Right lung (tissue), 10 donors: ENCODE results near the gene SPAG16. TPM values are rescaled to one million over a fixed set of nuclear protein-coding genes. Genes with fewer than 3 reads are reported as not detected.

Experiments used
- DNase-seq, 2 donors: peaks; one replicate each; pipeline ENCODE4 v3.0.0-alpha.2; 2013
- long read RNA-seq, 8 donors: transcript quantifications; one replicate each; lab custom pipeline, GENCODE V29; 2026
- polyA plus RNA-seq, 5 donors: library from polyadenylated mRNA; unstranded; fragments of 120-200 nt; gene quantifications; one replicate each; pipeline versions ENCODE4 v1.2.1 to v1.2.3, GENCODE V29; 2013; ENCODE audit warnings: inconsistent platforms in 1 of 5, low replicate concordance in 1 of 5; ENCODE audit not compliant: insufficient read length in 5 of 5, insufficient read depth in 1 of 5

Gene SPAG16
- polyA plus RNA-seq: 10 to 100 TPM; 33.9 to 47.5 (median 44.9) TPM
- long read RNA-seq, donor 1, transcript SPAG16-207 (5 exons, 1,250 nt): major isoform, 34 of 67 reads
- long read RNA-seq, donor 1, partial matches to known transcripts: 33 of 67 reads
- long read RNA-seq, donor 1, other reads (novel, unspliced or antisense): 0 of 67 reads
- long read RNA-seq, donor 2, transcript SPAG16-207 (5 exons, 1,250 nt): major isoform, 27 of 33 reads
- long read RNA-seq, donor 2, partial matches to known transcripts: 6 of 33 reads
- long read RNA-seq, donor 2, other reads (novel, unspliced or antisense): 0 of 33 reads
- long read RNA-seq, donor 3, transcript SPAG16-207 (5 exons, 1,250 nt): major isoform, 34 of 34 reads
- long read RNA-seq, donor 3, partial matches to known transcripts: 0 of 34 reads
- long read RNA-seq, donor 3, other reads (novel, unspliced or antisense): 0 of 34 reads
- long read RNA-seq, donor 4, transcript SPAG16-207 (5 exons, 1,250 nt): major isoform, 40 of 55 reads
- long read RNA-seq, donor 4, partial matches to known transcripts: 15 of 55 reads
- long read RNA-seq, donor 4, other reads (novel, unspliced or antisense): 0 of 55 reads
- long read RNA-seq, donor 5, transcript SPAG16-207 (5 exons, 1,250 nt): major isoform, 50 of 84 reads
- long read RNA-seq, donor 5, partial matches to known transcripts: 34 of 84 reads
- long read RNA-seq, donor 5, other reads (novel, unspliced or antisense): 0 of 84 reads
- long read RNA-seq, donor 6, transcript SPAG16-207 (5 exons, 1,250 nt): major isoform, 51 of 72 reads
- long read RNA-seq, donor 6, partial matches to known transcripts: 21 of 72 reads
- long read RNA-seq, donor 6, other reads (novel, unspliced or antisense): 0 of 72 reads
- long read RNA-seq, donor 7, transcript SPAG16-207 (5 exons, 1,250 nt): major isoform, 33 of 38 reads
- long read RNA-seq, donor 7, partial matches to known transcripts: 5 of 38 reads
- long read RNA-seq, donor 7, other reads (novel, unspliced or antisense): 0 of 38 reads
- long read RNA-seq, donor 8, transcript SPAG16-207 (5 exons, 1,250 nt): major isoform, 11 of 19 reads
- long read RNA-seq, donor 8, partial matches to known transcripts: 8 of 19 reads
- long read RNA-seq, donor 8, other reads (novel, unspliced or antisense): 0 of 19 reads

GRCh38 chr2:213284105-213285090, at the start of gene SPAG16:
TSS of gene SPAG16 (plus strand) at chr2:213284464.
- DNase-seq: peak; percentile 95 to 97

- DNase-seq: no peak
These were observed 49.6 kb upstream of the SPAG16 start for GRCh38 chr2:213234641-213235040.

- DNase-seq: no peak
These were observed 48.5 kb upstream of the SPAG16 start for GRCh38 chr2:213235741-213236140.

- no peak for DNase-seq
These were observed 47.0 kb upstream of the SPAG16 start for GRCh38 chr2:213237251-213237650.

- no peak for DNase-seq
These were observed 46.5 kb upstream of the SPAG16 start for GRCh38 chr2:213237787-213238186.

- peak; percentile 37 to 38 for DNase-seq
These were observed 45.3 kb upstream of the SPAG16 start for GRCh38 chr2:213238753-213239495.

DNA sequence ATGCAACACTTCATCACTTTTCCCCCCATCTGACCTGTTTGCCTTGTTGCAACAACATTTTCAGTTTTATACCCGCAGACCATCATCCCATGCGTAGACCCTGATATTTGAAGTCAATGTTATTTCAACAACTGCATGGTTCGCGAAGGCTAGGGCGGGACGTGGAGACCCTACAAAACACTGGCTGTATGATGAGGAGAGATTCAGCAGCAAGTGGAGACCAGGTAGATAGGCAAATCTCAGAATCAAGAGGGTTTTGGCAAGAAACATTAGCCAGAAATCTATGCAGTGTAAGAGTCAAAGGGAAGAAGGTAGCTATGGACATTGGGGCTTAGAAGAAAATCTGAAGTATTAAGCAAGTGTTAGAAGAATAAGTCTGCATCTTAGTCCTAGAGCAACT, 42.4 kb upstream of the SPAG16 start:
- DNase-seq: no peak

GRCh38 chr2:213242653-213243052, 41.6 kb upstream of the SPAG16 start:
- no peak for DNase-seq

GRCh38 chr2:213243189-213244044, 40.8 kb upstream of the SPAG16 start:
- DNase-seq: no peak

GRCh38 chr2:213246497-213247281, 37.6 kb upstream of the SPAG16 start:
- DNase-seq: peak in 1 of 2 donors; percentile 21

- DNase-seq: no peak
These were observed 36.7 kb upstream of the SPAG16 start for GRCh38 chr2:213247566-213247965.

DNA sequence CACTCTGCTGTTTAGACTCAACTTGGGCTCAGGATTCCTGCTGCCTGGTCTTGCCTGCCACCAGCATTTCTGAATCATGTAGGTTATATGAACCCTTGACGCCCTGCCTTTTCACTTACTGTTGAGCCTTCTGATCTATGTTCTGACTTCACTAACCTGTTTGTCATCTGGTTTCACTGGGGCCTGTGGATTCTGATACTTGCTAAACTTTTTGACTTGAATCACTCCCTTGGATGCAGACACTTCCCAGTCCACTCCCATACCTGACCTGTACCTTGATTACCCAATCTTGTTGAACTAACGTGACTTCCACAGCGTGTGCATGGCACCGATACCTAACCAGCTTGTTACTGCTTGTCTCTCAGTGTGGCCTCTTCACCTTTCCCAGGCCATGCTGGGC, 35.6 kb upstream of the SPAG16 start:
- DNase-seq: no peak

- no peak for DNase-seq
These were observed 34.8 kb upstream of the SPAG16 start for GRCh38 chr2:213249502-213249901.

GRCh38 chr2:213251618-213252017, 32.6 kb upstream of the SPAG16 start:
- DNase-seq: peak; percentile 29 to 59

- DNase-seq: no peak
These were observed 32.1 kb upstream of the SPAG16 start for GRCh38 chr2:213252206-213252605.

GRCh38 chr2:213253162-213253561, 31.1 kb upstream of the SPAG16 start:
- no peak for DNase-seq

GRCh38 chr2:213259266-213259665, 25.0 kb upstream of the SPAG16 start:
- no peak for DNase-seq

- DNase-seq: no peak
These were observed 23.0 kb upstream of the SPAG16 start for GRCh38 chr2:213261237-213261636.
